D721Med (cell line): Measurements from ENCODE around the gene MTOR.

Experiments used
- DNase-seq: peaks from one replicate; pipeline ENCODE4 v3.0.0; 2011; ENCODE audit warnings: low spot score; ENCODE audit not compliant: insufficient read length
- FAIRE-seq: peaks from 2 replicates; lab custom pipeline; 2011; peaks lifted over from hg19 to GRCh38; lab: Jason Lieb, UNC
- CTCF ChIP-seq: IDR thresholded peaks from 2 replicates; pipeline ENCODE4 v1.5.1; 2012; ENCODE audit warnings: mild to moderate bottlenecking, control low read depth; ENCODE audit not compliant: insufficient read depth; ENCODE audit errors: missing control alignments

The MTOR gene

GRCh38 chr1:11058026-11058425, 204.3 kb downstream of the MTOR start:
- DNase-seq = no peak
- no peak for TF ChIP-seq CTCF
- FAIRE-seq = no peak

GRCh38 chr1:11057477-11057876, 204.9 kb downstream of the MTOR start:
- DNase-seq = no peak
- no peak for FAIRE-seq
- no peak for TF ChIP-seq CTCF
